Loucy (cell line): Measurements from ENCODE around the gene METTL15.

Experiments used
- CTCF ChIP-seq: fragments of 200-600 bp; sonication (generic); conservative IDR thresholded peaks from 2 replicates; pipeline ENCODE4 v1.5.1; 2014; ENCODE audit warnings: mild to moderate bottlenecking, antibody characterized with exemption, low read length
- EZH2phosphoT487 ChIP-seq: fragments of 200-600 bp; IDR thresholded peaks from 2 replicates; pipeline ENCODE4 v1.6.1; 2018; ENCODE audit warnings: antibody characterized with exemption, mild to moderate bottlenecking, moderate library complexity, borderline replicate concordance

GRCh38 chr11:28137366-28137765 lies 29.2 kb downstream of the METTL15 start:
- no peak for TF ChIP-seq CTCF
- TF ChIP-seq EZH2phosphoT487 = no peak
